Measurements from ENCODE around the gene TUFM.
"Not testable (repeated sequence)": the region's sequence is repeated elsewhere in the genome, so short reads cannot be mapped to it uniquely, and the experiment has no call there.

TUFM gene

GRCh38 chr16:28869201-28869600, 23.1 kb upstream of the TUFM start:
- Histone ChIP-seq H3K27ac (ENCODE audit: poor library complexity, severe bottlenecking) (no peak overlapping the region), H3K4me3 (ENCODE audit: severe bottlenecking) (no peak overlapping the region), H3K9me3 (ENCODE audit: severe bottlenecking) (no peaks in the 10 kb centered on the region), H3K36me3 (ENCODE audit: low read depth) (peaks cover 60% of the 10 kb centered on the region), H3K4me1 (ENCODE audit: insufficient read depth, poor library complexity, severe bottlenecking) (no peaks in the 10 kb centered on the region), H3K27me3 (ENCODE audit: insufficient read depth, poor library complexity, severe bottlenecking) (no peaks in the 10 kb centered on the region)
- no peak for TF ChIP-seq CTCF (IDR thresholded peaks at IDR 0.05; ENCODE audit: poor library complexity, severe bottlenecking)
- DNase-seq (ENCODE audit: low spot score), result no peak
- no peak for ATAC-seq (ENCODE audit: low read depth)

GRCh38 chr16:28867646-28868045, 21.5 kb upstream of the TUFM start:
- H3K9me3 ChIP-seq (ENCODE audit: severe bottlenecking); H3K27me3 ChIP-seq (ENCODE audit: insufficient read depth, poor library complexity, severe bottlenecking); H3K4me3 ChIP-seq (ENCODE audit: severe bottlenecking); ATAC-seq (ENCODE audit: low read depth); H3K4me1 ChIP-seq (ENCODE audit: insufficient read depth, poor library complexity, severe bottlenecking); DNase-seq (ENCODE audit: low spot score); H3K27ac ChIP-seq (ENCODE audit: poor library complexity, severe bottlenecking): not testable (repeated sequence)
- peaks cover 46% of the 10 kb centered on the region for H3K36me3 ChIP-seq (ENCODE audit: low read depth)

GRCh38 chr16:28867241-28867640, 21.1 kb upstream of the TUFM start:
- DNase-seq (ENCODE audit: low spot score), result no peak
- Histone ChIP-seq H3K4me1 (ENCODE audit: insufficient read depth, poor library complexity, severe bottlenecking) (no peaks in the 10 kb centered on the region), H3K9me3 (ENCODE audit: severe bottlenecking) (no peaks in the 10 kb centered on the region), H3K4me3 (ENCODE audit: severe bottlenecking) (no peak overlapping the region), H3K27ac (ENCODE audit: poor library complexity, severe bottlenecking) (no peak overlapping the region), H3K36me3 (ENCODE audit: low read depth) (peaks cover 46% of the 10 kb centered on the region), H3K27me3 (ENCODE audit: insufficient read depth, poor library complexity, severe bottlenecking) (no peaks in the 10 kb centered on the region)
- no peak for ATAC-seq (ENCODE audit: low read depth)
- TF ChIP-seq CTCF (IDR thresholded peaks at IDR 0.05; ENCODE audit: poor library complexity, severe bottlenecking), result no peak

GRCh38 chr16:28866454-28866804, 20.3 kb upstream of the TUFM start:
- no peak overlapping the region for H3K27ac ChIP-seq (ENCODE audit: poor library complexity, severe bottlenecking)
- no peak for DNase-seq (ENCODE audit: low spot score)

DNA sequence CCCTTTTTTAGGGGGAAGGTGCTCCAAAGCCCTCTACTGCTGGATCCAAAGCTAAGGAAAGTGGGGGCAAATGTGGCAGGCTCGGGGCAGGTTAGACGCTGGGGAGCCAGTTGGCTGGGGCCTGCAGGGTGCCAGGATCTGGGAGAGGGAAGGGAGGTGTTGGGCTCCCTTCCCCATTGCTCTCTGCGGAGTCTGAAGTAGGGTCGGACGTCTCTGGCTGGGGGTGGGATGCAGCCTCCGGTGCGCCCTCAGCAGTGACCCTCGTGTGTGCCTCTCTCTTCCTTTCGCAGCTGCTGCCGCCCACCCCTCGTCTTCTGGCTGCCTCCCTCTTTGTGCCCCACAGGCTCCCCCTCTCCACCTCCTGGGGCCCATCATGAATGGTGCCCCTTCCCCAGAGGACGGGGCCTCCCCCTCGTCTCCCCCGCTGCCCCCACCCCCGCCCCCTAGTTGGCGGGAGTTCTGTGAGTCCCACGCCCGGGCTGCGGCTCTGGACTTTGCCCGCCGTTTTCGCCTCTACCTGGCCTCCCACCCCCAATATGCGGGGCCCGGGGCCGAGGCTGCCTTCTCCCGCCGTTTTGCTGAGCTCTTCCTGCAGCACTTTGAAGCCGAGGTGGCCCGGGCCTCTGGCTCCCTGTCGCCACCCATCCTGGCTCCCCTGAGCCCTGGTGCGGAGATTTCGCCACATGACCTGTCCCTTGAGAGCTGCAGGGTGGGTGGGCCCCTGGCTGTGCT, 19.7 kb upstream of the TUFM start:
- H3K36me3 ChIP-seq (ENCODE audit: low read depth), result peaks cover 40% of the 10 kb centered on the region
- no peaks in the 10 kb centered on the region for H3K9me3 ChIP-seq (ENCODE audit: severe bottlenecking)
- DNase-seq (ENCODE audit: low spot score), result no peak
- no peak overlapping the region for H3K27ac ChIP-seq (ENCODE audit: poor library complexity, severe bottlenecking)
- H3K27me3 ChIP-seq (ENCODE audit: insufficient read depth, poor library complexity, severe bottlenecking), result no peaks in the 10 kb centered on the region
- no peaks in the 10 kb centered on the region for H3K4me1 ChIP-seq (ENCODE audit: insufficient read depth, poor library complexity, severe bottlenecking)
- H3K4me3 ChIP-seq (ENCODE audit: severe bottlenecking), result no peak overlapping the region
- no peak for TF ChIP-seq CTCF (IDR thresholded peaks at IDR 0.05; ENCODE audit: poor library complexity, severe bottlenecking)
- no peak for ATAC-seq (ENCODE audit: low read depth)

More at GRCh38 chr16:28866454-28866804, 20.3 kb upstream of the TUFM start:
- no peaks in the 10 kb centered on the region for H3K4me1 ChIP-seq (ENCODE audit: insufficient read depth, poor library complexity, severe bottlenecking)
- H3K27me3 ChIP-seq (ENCODE audit: insufficient read depth, poor library complexity, severe bottlenecking), result no peaks in the 10 kb centered on the region
- no peak overlapping the region for H3K4me3 ChIP-seq (ENCODE audit: severe bottlenecking)
- no peaks in the 10 kb centered on the region for H3K9me3 ChIP-seq (ENCODE audit: severe bottlenecking)
- no peak for ATAC-seq (ENCODE audit: low read depth)
- TF ChIP-seq CTCF (IDR thresholded peaks at IDR 0.05; ENCODE audit: poor library complexity, severe bottlenecking), result no peak
- peaks cover 45% of the 10 kb centered on the region for H3K36me3 ChIP-seq (ENCODE audit: low read depth)
